A375 (cell line): ENCODE results near the gene IFNA7. TPM values are rescaled to one million over a fixed set of nuclear protein-coding genes. Genes with fewer than 3 reads are reported as not detected.

Experiments
- small RNA-seq: library from RNA; depleted of rRNA; stranded (forward); fragments of <200 nt; gene quantifications from one replicate; pipeline ENCODE3, GENCODE V24; 2014
- total RNA-seq: library from RNA; depleted of rRNA; stranded (reverse); fragments of >200 nt; shearing (Covaris generic); gene quantifications from 2 replicates; pipeline ENCODE4 v1.2.3, GENCODE V29; 2014; rRNA removed

Gene IFNA7
- total RNA-seq = not detected in 2 replicates

DNA sequence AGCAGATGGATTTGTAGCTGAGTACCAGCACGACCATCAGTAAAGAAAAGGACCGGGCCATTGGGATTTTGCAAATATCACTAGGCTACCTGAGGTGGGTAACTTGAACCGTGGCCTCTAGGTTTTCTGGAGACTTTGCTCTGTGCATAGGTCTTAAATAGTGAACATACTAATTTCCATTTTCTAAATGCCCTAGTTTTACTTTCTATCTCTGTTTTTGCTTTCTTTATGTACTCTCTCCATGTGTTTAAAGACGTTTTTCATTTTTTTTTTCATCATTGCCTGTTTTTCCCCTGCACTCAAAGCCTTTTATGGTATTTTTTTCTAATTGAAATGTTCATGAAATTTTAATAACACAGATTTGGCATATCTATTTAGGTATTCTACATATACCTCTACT is at the start of gene IFNA7:
IFNA7 (minus strand) TSS at position 101 of the 400 bp plus-strand sequence; CDS start at position 61, 40 bp downstream.

DNA sequence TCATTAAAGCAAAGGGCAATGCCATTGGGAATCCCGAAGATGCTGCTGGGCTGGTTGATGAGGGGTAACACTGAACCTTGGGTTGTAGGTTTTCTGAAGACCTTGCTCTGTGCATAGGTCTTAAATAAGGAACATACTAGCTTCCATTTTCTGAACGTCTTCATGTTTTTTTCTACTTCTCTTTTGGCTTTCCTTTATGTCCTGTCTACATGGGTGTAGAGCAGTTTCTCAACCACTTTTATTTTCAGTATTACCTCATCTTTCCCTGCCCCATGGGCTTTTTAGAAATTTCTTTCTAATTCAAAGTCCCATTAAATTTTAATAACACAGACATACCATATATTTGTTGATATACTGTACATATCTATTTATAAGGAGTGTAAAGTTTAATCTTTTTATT is 37.9 kb upstream of the IFNA7 start, which contains the start of gene IFNA14:
IFNA14 (minus strand) TSS at position 95 of the 400 bp plus-strand sequence; CDS start at position 25, 70 bp downstream.

DNA sequence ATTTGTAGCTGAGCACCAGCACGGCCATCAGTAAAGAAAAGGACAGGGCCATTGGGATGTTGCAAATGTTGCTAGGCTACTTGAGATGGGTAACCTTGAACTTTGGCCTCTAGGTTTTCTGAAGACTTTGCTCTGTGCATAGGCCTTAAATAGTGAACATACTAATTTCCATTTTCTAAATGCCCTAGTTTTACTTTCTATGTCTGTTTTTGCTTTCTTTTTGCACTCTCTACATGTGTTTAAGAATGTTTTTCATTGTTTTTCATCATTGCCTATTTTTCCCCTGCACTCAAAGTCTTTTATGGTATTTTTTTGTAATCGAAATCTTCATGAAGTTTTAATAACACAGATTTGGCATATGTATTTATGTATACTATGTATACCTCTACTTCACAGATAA is 26.1 kb upstream of the IFNA7 start, which contains the start of gene IFNA17:
IFNA17 (minus strand) TSS at position 101 of the 400 bp plus-strand sequence; CDS start at position 52, 49 bp downstream.

DNA sequence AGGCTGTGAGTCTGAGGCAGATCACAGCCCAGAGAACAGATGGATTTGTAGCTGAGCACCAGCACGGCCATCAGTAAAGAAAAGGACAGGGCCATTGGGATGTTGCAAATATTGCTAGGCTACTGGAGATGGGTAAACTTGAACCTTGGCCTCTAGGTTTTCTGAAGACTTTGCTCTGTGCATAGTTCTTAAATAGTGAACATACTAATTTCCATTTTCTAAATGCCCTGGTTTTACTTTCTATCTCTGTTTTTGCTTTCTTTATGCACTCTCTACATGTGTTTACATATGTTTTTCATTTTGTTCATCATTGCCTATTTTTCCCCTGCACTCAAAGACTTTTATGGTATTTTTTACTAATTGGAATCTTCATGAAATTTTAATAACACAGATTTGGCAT is 15.2 kb upstream of the IFNA7 start, which contains the start of gene IFNA16:
IFNA16 (minus strand) TSS at position 101 of the 400 bp plus-strand sequence; CDS start at position 95, 6 bp downstream.

DNA sequence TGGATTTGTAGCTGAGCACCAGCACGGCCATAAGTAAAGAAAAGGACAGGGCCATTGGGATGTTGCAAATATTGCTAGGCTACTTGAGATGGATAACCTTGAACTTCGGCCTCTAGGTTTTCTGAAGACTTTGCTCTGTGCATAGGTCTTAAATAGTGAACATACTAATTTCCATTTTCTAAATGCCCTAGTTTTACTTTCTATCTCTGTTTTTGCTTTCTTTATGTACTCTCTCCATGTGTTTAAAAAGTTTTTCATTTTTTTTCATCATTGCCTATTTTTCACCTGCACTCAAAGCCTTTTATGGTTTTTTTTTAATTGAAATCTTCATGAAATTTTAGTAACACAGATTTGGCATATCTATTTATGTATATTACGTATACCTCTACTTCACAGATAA is 5.0 kb upstream of the IFNA7 start, which contains the start of gene IFNA10:
IFNA10 (minus strand) TSS at position 101 of the 400 bp plus-strand sequence; CDS start at position 55, 46 bp downstream.

DNA sequence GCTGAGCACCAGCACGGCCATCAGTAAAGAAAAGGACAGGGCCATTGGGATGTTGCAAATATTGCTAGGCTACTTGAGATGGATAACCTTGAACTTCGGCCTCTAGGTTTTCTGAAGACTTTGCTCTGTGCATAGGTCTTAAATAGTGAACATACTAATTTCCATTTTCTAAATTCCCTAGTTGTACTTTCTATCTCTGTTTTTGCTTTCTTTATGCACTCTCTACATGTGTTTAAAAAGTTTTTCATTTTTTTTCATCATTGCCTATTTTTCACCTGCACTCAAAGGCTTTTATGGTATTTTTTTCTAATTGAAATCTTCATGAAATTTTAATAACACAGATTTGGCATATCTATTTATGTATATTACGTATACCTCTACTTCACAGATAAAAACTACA is 14.5 kb downstream of the IFNA7 start, which contains the start of gene IFNA4:
IFNA4 (minus strand) TSS at position 101 of the 400 bp plus-strand sequence; CDS start at position 45, 56 bp downstream.

DNA sequence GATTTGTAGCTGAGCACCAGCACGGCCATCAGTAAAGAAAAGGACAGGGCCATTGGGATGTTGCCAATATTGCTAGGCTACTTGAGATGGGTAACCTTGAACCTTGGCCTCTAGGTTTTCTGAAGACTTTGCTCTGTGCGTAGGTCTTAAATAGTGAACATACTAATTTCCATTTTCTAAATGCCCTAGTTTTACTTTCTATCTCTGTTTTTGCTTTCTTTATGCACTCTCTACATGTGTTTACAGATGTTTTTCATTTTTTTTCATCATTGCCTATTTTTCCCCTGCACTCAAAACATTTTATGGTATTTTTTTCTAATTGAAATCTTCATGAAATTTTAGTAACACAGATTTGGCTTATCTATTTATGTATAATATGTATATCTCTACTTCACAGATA is 35.4 kb downstream of the IFNA7 start, which contains the start of gene IFNA21:
IFNA21 (minus strand) TSS at position 101 of the 400 bp plus-strand sequence; CDS start at position 53, 48 bp downstream.

Small RNA genes lying within 50 kb of the gene (small RNA-seq; reads per million reads assigned to genes)
- gene RF00019 = not detected

Other genes with a start within 250 kb of the IFNA7 start
- gene HACD4, start 170.6 kb downstream of the IFNA7 start, total RNA-seq = not detected in 2 replicates
- gene IFNB1, start 124.3 kb downstream of the IFNA7 start, total RNA-seq = not detected in 2 replicates
- not detected in 2 replicates for gene IFNW1, start 60.4 kb downstream of the IFNA7 start, total RNA-seq
- gene IFNA21, start 35.5 kb downstream of the IFNA7 start, total RNA-seq = not detected in 2 replicates
- gene IFNA4, start 14.6 kb downstream of the IFNA7 start, total RNA-seq = not detected in 2 replicates
- not detected in 2 replicates for gene IFNA10, start 4.9 kb upstream of the IFNA7 start, total RNA-seq
- gene IFNA16, start 15.1 kb upstream of the IFNA7 start, total RNA-seq = not detected in 2 replicates
- not detected in 2 replicates for gene IFNA17, start 26.0 kb upstream of the IFNA7 start, total RNA-seq
- gene IFNA14, start 37.8 kb upstream of the IFNA7 start, total RNA-seq = not detected in 2 replicates
- gene IFNA5, start 103.1 kb upstream of the IFNA7 start, total RNA-seq = not detected in 2 replicates
- gene KLHL9, start 133.2 kb upstream of the IFNA7 start, total RNA-seq = 18.4 and 20.8 TPM in 2 replicates
- gene IFNA6, start 148.7 kb upstream of the IFNA7 start, total RNA-seq = not detected in 2 replicates
- not detected in 2 replicates for gene IFNA13, start 165.9 kb upstream of the IFNA7 start, total RNA-seq
- gene IFNA2, start 183.2 kb upstream of the IFNA7 start, total RNA-seq = not detected in 2 replicates
- gene IFNA8, start 206.9 kb upstream of the IFNA7 start, total RNA-seq = not detected in 2 replicates
- not detected in 2 replicates for gene IFNA1, start 238.2 kb upstream of the IFNA7 start, total RNA-seq